Smooth muscle cell (in vitro differentiated cells): Measurements from ENCODE around the gene ABTB2. TPM values are rescaled to one million over a fixed set of nuclear protein-coding genes. Genes with fewer than 3 reads are reported as not detected.

ENCODE experiments used
- DNase-seq: peaks from one replicate; lab custom pipeline; 2025; ENCODE audit not compliant: unreplicated experiment; lab: John Stamatoyannopoulos, UW
- H2AFZ ChIP-seq: fragments of 200-600 bp; sonication (generic); 2 replicates; pipeline ENCODE4 v1.6.0; 2016; ENCODE audit warnings: antibody characterized with exemption, low read depth, mild to moderate bottlenecking
- H3F3A ChIP-seq: fragments of 200-600 bp; sonication (generic); 2 replicates; pipeline ENCODE4 v1.6.0; 2017; ENCODE audit warnings: antibody characterized with exemption, low read depth
- H3K27ac ChIP-seq: fragments of 200-600 bp; sonication (generic); 2 replicates; pipeline ENCODE4 v1.5.1; 2016; ENCODE audit warnings: low read depth, mild to moderate bottlenecking
- H3K27me3 ChIP-seq: fragments of 200-600 bp; sonication (generic); 2 replicates; pipeline ENCODE4 v1.6.1; 2016; ENCODE audit warnings: low read depth, mild to moderate bottlenecking
- H3K36me3 ChIP-seq: fragments of 200-600 bp; sonication (generic); 2 replicates; pipeline ENCODE4 v1.5.1; 2016; ENCODE audit warnings: low read depth
- H3K4me1 ChIP-seq: fragments of 200-600 bp; sonication (generic); 2 replicates; pipeline ENCODE4 v1.5.1; 2016; ENCODE audit warnings: low read depth
- H3K4me2 ChIP-seq: fragments of 200-600 bp; sonication (generic); 2 replicates; pipeline ENCODE4 v1.6.0; 2016; ENCODE audit warnings: mild to moderate bottlenecking
- H3K4me3 ChIP-seq: fragments of 200-600 bp; sonication (generic); 2 replicates; pipeline ENCODE4 v1.5.1; 2016; ENCODE audit warnings: mild to moderate bottlenecking
- H3K79me2 ChIP-seq: fragments of 200-600 bp; sonication (generic); 2 replicates; pipeline ENCODE4 v1.6.0; 2016; ENCODE audit warnings: low read depth, mild to moderate bottlenecking
- H3K9ac ChIP-seq: fragments of 200-600 bp; sonication (generic); 2 replicates; pipeline ENCODE4 v1.6.0; 2016; ENCODE audit warnings: low read depth
- H3K9me3 ChIP-seq: fragments of 200-600 bp; sonication (generic); replicated peaks from 2 replicates; pipeline ENCODE4 v1.5.1; 2016; ENCODE audit warnings: low read depth
- H4K20me1 ChIP-seq: fragments of 200-600 bp; sonication (generic); 2 replicates; pipeline ENCODE4 v1.6.0; 2016; ENCODE audit warnings: low read depth
- WGBS: methylation state at CpG from one replicate; pipeline ENCODE4 v1.1.7; 2016; ENCODE audit warnings: low lambda C conversion rate; 5-methylcytosine and 5-hydroxymethylcytosine counted together
- polyA plus RNA-seq: library from polyadenylated mRNA; unstranded; fragments of >200 nt; fragmentation: Nextera tagmentation; extraction: Ambion mirVana; gene quantifications from 2 replicates; pipeline ENCODE4 v1.2.1, GENCODE V29; 2016
- total RNA-seq: library from RNA; depleted of rRNA; stranded (reverse); fragments of >200 nt; gene quantifications from 2 replicates; pipeline ENCODE4 v1.2.3, GENCODE V29; 2014
- TF ChIP-seq, protein P1 (sequence below): fragments of 200-600 bp; sonication (generic); IDR thresholded peaks from 2 replicates; pipeline ENCODE4 v1.5.1; 2017; ENCODE audit warnings: borderline replicate concordance, mild to moderate bottlenecking, antibody characterized with exemption; ENCODE audit not compliant: insufficient read depth, poor library complexity, severe bottlenecking

Gene ABTB2
- total and polyA plus RNA-seq, 2 experiments from 2014 or later: 4.3 to 4.9 TPM

DNA sequence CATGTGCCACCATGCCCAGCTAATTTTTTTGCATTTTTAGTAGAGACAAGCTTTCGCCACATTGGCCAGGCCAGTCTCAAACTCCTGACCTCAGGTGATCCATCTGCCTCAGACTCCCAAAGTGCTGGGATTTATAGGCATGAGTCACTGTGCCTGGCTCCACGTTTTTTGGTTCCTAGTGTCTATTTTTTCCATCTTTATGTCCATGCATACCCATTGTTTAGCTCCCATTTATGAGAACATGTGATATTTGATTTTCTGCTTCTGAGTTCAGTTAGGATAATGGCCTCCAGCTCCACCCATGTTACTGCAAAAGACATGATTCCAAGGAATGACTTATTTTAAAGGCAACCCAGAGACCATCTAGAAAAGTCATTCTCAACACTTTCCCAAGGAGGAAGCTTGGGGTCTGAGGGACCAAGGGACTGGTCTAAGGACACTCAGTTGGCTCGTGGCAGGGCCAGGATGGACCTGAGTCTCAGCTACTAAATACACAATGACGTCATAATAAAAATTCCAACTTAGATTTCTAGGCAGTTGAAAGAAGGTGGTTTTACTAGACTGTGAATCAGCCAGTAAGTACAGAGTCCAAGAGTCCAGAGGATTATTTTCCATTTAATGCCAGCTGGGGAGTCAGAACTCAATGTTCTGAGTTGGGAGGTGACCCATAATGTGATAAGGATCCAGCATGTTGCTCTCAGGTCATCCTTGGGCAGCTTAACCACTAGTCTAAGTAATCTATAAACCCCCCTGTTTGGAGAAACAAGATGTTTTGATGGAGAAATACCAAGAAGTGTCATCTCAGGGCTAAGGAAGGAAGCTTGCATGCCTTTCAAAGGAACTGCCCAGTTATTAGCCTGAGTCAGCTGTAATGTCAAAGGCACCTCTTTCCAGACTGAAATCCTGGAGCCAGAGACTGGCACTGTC lies 39.4 kb downstream of the ABTB2 start:
- DNase-seq: no peak
- H3K9me3 ChIP-seq: no peaks in the 10 kb centered on the region
- no peaks in the 10 kb centered on the region for H3K36me3 ChIP-seq
- no peaks in the 10 kb centered on the region for H3F3A ChIP-seq
- H3K27me3 ChIP-seq: no peaks in the 10 kb centered on the region
- no peak overlapping the region for H3K9ac ChIP-seq
- H3K27ac ChIP-seq: peak overlapping the region; percentile 28
- WGBS: 63% methylated on average over 4 of the region's 4 CpGs
- peaks cover 74% of the 10 kb centered on the region for H4K20me1 ChIP-seq
- peak overlapping the region; percentile 15 for H3K4me2 ChIP-seq
- no peak overlapping the region for H3K4me3 ChIP-seq
- H3K4me1 ChIP-seq: peaks cover 5% of the 10 kb centered on the region
- H2AFZ ChIP-seq: no peak overlapping the region
- TF ChIP-seq, protein P1, sequence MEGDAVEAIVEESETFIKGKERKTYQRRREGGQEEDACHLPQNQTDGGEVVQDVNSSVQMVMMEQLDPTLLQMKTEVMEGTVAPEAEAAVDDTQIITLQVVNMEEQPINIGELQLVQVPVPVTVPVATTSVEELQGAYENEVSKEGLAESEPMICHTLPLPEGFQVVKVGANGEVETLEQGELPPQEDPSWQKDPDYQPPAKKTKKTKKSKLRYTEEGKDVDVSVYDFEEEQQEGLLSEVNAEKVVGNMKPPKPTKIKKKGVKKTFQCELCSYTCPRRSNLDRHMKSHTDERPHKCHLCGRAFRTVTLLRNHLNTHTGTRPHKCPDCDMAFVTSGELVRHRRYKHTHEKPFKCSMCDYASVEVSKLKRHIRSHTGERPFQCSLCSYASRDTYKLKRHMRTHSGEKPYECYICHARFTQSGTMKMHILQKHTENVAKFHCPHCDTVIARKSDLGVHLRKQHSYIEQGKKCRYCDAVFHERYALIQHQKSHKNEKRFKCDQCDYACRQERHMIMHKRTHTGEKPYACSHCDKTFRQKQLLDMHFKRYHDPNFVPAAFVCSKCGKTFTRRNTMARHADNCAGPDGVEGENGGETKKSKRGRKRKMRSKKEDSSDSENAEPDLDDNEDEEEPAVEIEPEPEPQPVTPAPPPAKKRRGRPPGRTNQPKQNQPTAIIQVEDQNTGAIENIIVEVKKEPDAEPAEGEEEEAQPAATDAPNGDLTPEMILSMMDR: no peak
- peaks cover 43% of the 10 kb centered on the region for H3K79me2 ChIP-seq

DNA sequence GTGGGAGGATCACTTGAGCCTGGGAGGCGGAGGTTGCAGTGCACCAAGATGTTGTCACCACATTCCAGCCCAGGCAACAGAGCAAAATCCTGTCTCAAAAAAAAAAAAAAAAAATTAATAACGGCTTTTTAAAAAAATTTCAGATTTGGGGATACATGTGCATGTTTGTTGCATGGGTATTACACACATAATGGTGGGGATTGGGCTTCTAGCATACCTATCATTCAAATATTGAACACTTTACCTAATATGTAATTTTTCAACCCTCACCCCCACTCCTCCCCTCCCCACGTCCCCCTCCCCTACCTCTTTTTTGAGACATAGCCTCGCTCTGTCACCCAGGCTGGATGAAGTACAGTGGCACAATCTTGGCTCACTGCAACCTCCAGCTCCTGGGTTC lies 40.1 kb downstream of the ABTB2 start:
- Histone ChIP-seq H3F3A (no peaks in the 10 kb centered on the region), H3K9ac (no peak overlapping the region), H3K4me1 (peaks cover 5% of the 10 kb centered on the region), H3K4me3 (no peak overlapping the region), H4K20me1 (peaks cover 74% of the 10 kb centered on the region), H3K27me3 (no peaks in the 10 kb centered on the region), H3K4me2 (no peak overlapping the region), H3K79me2 (peaks cover 42% of the 10 kb centered on the region), H3K9me3 (no peaks in the 10 kb centered on the region), H3K27ac (no peak overlapping the region), H2AFZ (no peak overlapping the region), H3K36me3 (no peaks in the 10 kb centered on the region)
- DNase-seq: no peak
- TF ChIP-seq, protein P1: no peak
- WGBS: 89% methylated on average over 4 of the region's 4 CpGs

DNA sequence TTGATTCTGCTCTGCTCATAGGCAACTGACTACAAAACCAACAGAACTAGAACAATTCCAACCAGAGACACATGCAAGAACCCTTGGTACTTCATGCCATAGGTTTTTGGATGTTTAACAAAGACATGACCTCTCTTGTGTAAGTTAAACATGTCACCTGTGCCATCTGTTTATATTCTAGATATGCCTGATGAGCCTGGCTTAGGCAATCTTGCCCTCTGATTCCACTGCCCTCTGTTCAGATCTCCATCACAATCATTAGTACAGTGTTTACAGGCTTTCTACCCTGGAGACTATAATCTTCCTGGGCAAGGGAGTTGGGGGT lies 40.8 kb downstream of the ABTB2 start:
- no peaks in the 10 kb centered on the region for H3K36me3 ChIP-seq
- TF ChIP-seq, protein P1: no peak
- H3K9me3 ChIP-seq: no peaks in the 10 kb centered on the region
- H3K27me3 ChIP-seq: no peaks in the 10 kb centered on the region
- no peak overlapping the region for H3K4me3 ChIP-seq
- no peak for DNase-seq
- peaks cover 5% of the 10 kb centered on the region for H3K4me1 ChIP-seq
- peak overlapping the region; percentile 21 for H3K27ac ChIP-seq
- H2AFZ ChIP-seq: no peak overlapping the region
- no peaks in the 10 kb centered on the region for H3F3A ChIP-seq
- H3K9ac ChIP-seq: no peak overlapping the region
- H3K79me2 ChIP-seq: peaks cover 37% of the 10 kb centered on the region
- H4K20me1 ChIP-seq: peaks cover 75% of the 10 kb centered on the region
- H3K4me2 ChIP-seq: peak overlapping the region; percentile 17
